ENCODE data around the gene DDOST. TPM values are rescaled to one million over a fixed set of nuclear protein-coding genes. Genes with fewer than 3 reads are reported as not detected.

DDOST gene
- total RNA-seq, 2 experiments from 2014 or later, result 140 to 159 TPM

- CTCF ChIA-PET, result interaction anchor here (0.9 to 3.0 kb wide), 2 partner anchors 12 to 14 kb away, joined by 3 to 10 read pairs; no protein-coding TSS in a partner anchor
- ATAC-seq, result no peak
- no peak overlapping the region for H3K27ac Mint-ChIP-seq
- H3K4me3 Mint-ChIP-seq, result no peak overlapping the region
- no peak for TF ChIP-seq CTCF (IDR thresholded peaks at IDR 0.05)
- DNase-seq, result no peak
- no peaks in the 10 kb centered on the region for H3K4me1 Mint-ChIP-seq (ENCODE audit: low read depth)
- no peaks in the 10 kb centered on the region for H3K36me3 Mint-ChIP-seq (ENCODE audit: low read depth)
- POLR2A ChIA-PET, result no interaction called here
- intact Hi-C loops (cut with micrococcal nuclease), result no loop called here
- no peaks in the 10 kb centered on the region for H3K9me3 Mint-ChIP-seq
- H3K27me3 Mint-ChIP-seq, result no peaks in the 10 kb centered on the region
These were observed 41.2 kb downstream of the DDOST start for GRCh38 chr1:20619999-20620398.

GRCh38 chr1:20618550-20618949, 42.6 kb downstream of the DDOST start:
- CTCF ChIA-PET, result interaction anchor here (0.9 to 3.0 kb wide), 2 partner anchors 14 to 15 kb away, joined by 6 to 10 read pairs; no protein-coding TSS in a partner anchor
- POLR2A ChIA-PET, result no interaction called here
- Mint-ChIP-seq H3K4me1 (ENCODE audit: low read depth) (no peaks in the 10 kb centered on the region), H3K36me3 (ENCODE audit: low read depth) (no peaks in the 10 kb centered on the region), H3K4me3 (no peak overlapping the region), H3K9me3 (no peaks in the 10 kb centered on the region), H3K27ac (no peak overlapping the region), H3K27me3 (no peaks in the 10 kb centered on the region)
- ATAC-seq (no peak), DNase-seq (no peak)
- intact Hi-C loops (cut with micrococcal nuclease), result no loop called here
- no peak for TF ChIP-seq CTCF (IDR thresholded peaks at IDR 0.05)

- ATAC-seq (no peak), DNase-seq (no peak)
- CTCF ChIA-PET, result interaction anchor here (3.0 kb wide), 1 partner anchor 15 kb away, joined by 10 read pairs; no protein-coding TSS in a partner anchor
- Mint-ChIP-seq H3K9me3 (no peaks in the 10 kb centered on the region), H3K27ac (no peak overlapping the region), H3K4me1 (ENCODE audit: low read depth) (no peaks in the 10 kb centered on the region), H3K27me3 (no peaks in the 10 kb centered on the region), H3K36me3 (ENCODE audit: low read depth) (no peaks in the 10 kb centered on the region), H3K4me3 (no peak overlapping the region)
- intact Hi-C loops (cut with micrococcal nuclease), result no loop called here
- TF ChIP-seq CTCF (IDR thresholded peaks at IDR 0.05), result no peak
- POLR2A ChIA-PET, result interaction anchor here (0.6 kb wide), 2 partner anchors 18 to 328 kb away, joined by 3 read pairs; no protein-coding TSS in a partner anchor
These were observed 44.2 kb downstream of the DDOST start for GRCh38 chr1:20616847-20617487.

GRCh38 chr1:20615946-20616846, 45.0 kb downstream of the DDOST start:
- CTCF ChIA-PET, result no interaction called here
- intact Hi-C loops (cut with micrococcal nuclease), result no loop called here
- POLR2A ChIA-PET, result interaction anchor here (0.6 kb wide), 1 partner anchor 19 kb away, joined by 3 read pairs; no protein-coding TSS in a partner anchor
- DNase-seq (no peak), ATAC-seq (no peak)
- H3K27me3 Mint-ChIP-seq, result no peaks in the 10 kb centered on the region
- no peaks in the 10 kb centered on the region for H3K36me3 Mint-ChIP-seq (ENCODE audit: low read depth)
- no peak overlapping the region for H3K4me3 Mint-ChIP-seq
- no peak for TF ChIP-seq CTCF (IDR thresholded peaks at IDR 0.05)
- H3K4me1 Mint-ChIP-seq (ENCODE audit: low read depth), result no peaks in the 10 kb centered on the region
- H3K27ac Mint-ChIP-seq, result no peak overlapping the region
- no peaks in the 10 kb centered on the region for H3K9me3 Mint-ChIP-seq
